ENCODE data around the gene DTNB.
A peak's percentile ranks its signal among the peaks of the same experiment; 100 is the strongest.
"Not testable (repeated sequence)": the region's sequence is repeated elsewhere in the genome, so short reads cannot be mapped to it uniquely, and the experiment has no call there.

DTNB gene

GRCh38 chr2:25405611-25406295 is 267.6 kb downstream of the DTNB start:
- Histone ChIP-seq H3K4me1 (ENCODE audit: low read length) (peaks cover 64% of the 10 kb centered on the region), H3K36me3 (replicated peaks; ENCODE audit: low read depth, low read length) (no peaks in the 10 kb centered on the region), H3K79me2 (ENCODE audit: low read length) (no peaks in the 10 kb centered on the region), H2AFZ (ENCODE audit: low read depth, low read length) (no peak overlapping the region), H3K4me3 (ENCODE audit: low read length) (no peak overlapping the region), H3K27me3 (ENCODE audit: low read depth, low read length) (0 out of 2 replicates have a peak, but pooled peaks cover 3% of the 10 kb centered on the region), H3K9ac (ENCODE audit: low read length) (no peak overlapping the region), H3K9me3 (ENCODE audit: insufficient read depth, low read length) (no peaks in the 10 kb centered on the region), H4K20me1 (ENCODE audit: insufficient read depth, low read length) (no peaks in the 10 kb centered on the region), H3K4me2 (ENCODE audit: low read length) (no peak overlapping the region), H3K27ac (ENCODE audit: low read length) (no peak overlapping the region)
- no peak for TF ChIP-seq EZH2phosphoT487 (IDR thresholded peaks at IDR 0.05; ENCODE audit: low read depth)
- no peak for TF ChIP-seq CTCF (IDR thresholded peaks at IDR 0.05; ENCODE audit: low read depth, low read length)

GRCh38 chr2:25403120-25403760 is 270.1 kb downstream of the DTNB start:
- H3K27ac ChIP-seq (ENCODE audit: low read length) = peak overlapping the region; percentile 72
- H3K4me1 ChIP-seq (ENCODE audit: low read length) = peaks cover 48% of the 10 kb centered on the region
- H3K4me3 ChIP-seq (ENCODE audit: low read length) = peak overlapping the region; percentile 26
- not testable (repeated sequence) for H3K27me3 ChIP-seq (ENCODE audit: low read depth, low read length); H2AFZ ChIP-seq (ENCODE audit: low read depth, low read length); H3K79me2 ChIP-seq (ENCODE audit: low read length); H3K36me3 ChIP-seq (replicated peaks; ENCODE audit: low read depth, low read length); H4K20me1 ChIP-seq (ENCODE audit: insufficient read depth, low read length); H3K9me3 ChIP-seq (ENCODE audit: insufficient read depth, low read length)
- peak overlapping the region; percentile 57 for H3K4me2 ChIP-seq (ENCODE audit: low read length)
- peak overlapping the region; percentile 32; the same call in 1 of the 2 replicates for H3K9ac ChIP-seq (ENCODE audit: low read length)

GRCh38 chr2:25402477-25402876 is 270.9 kb downstream of the DTNB start:
- TF ChIP-seq CTCF (IDR thresholded peaks at IDR 0.05; ENCODE audit: low read depth, low read length) = no peak
- no peak for TF ChIP-seq EZH2phosphoT487 (IDR thresholded peaks at IDR 0.05; ENCODE audit: low read depth)
- Histone ChIP-seq H3K4me1 (ENCODE audit: low read length) (peaks cover 48% of the 10 kb centered on the region), H3K4me2 (ENCODE audit: low read length) (0 out of 2 replicates have a peak overlapping the region, but pooled peaks have one; percentile 8), H3K79me2 (ENCODE audit: low read length) (no peaks in the 10 kb centered on the region), H3K9me3 (ENCODE audit: insufficient read depth, low read length) (no peaks in the 10 kb centered on the region), H2AFZ (ENCODE audit: low read depth, low read length) (no peak overlapping the region), H3K36me3 (replicated peaks; ENCODE audit: low read depth, low read length) (no peaks in the 10 kb centered on the region), H3K27ac (ENCODE audit: low read length) (no peak overlapping the region), H3K4me3 (ENCODE audit: low read length) (no peak overlapping the region), H3K9ac (ENCODE audit: low read length) (no peak overlapping the region), H3K27me3 (ENCODE audit: low read depth, low read length) (no peaks in the 10 kb centered on the region), H4K20me1 (ENCODE audit: insufficient read depth, low read length) (no peaks in the 10 kb centered on the region)

GRCh38 chr2:25401307-25402026 is 271.9 kb downstream of the DTNB start:
- TF ChIP-seq CTCF (IDR thresholded peaks at IDR 0.05; ENCODE audit: low read depth, low read length) (no peak), EZH2phosphoT487 (IDR thresholded peaks at IDR 0.05; ENCODE audit: low read depth) (no peak)
- Histone ChIP-seq H4K20me1 (ENCODE audit: insufficient read depth, low read length) (no peaks in the 10 kb centered on the region), H3K27me3 (ENCODE audit: low read depth, low read length) (no peaks in the 10 kb centered on the region), H3K4me2 (ENCODE audit: low read length) (no peak overlapping the region), H3K9ac (ENCODE audit: low read length) (no peak overlapping the region), H3K4me3 (ENCODE audit: low read length) (no peak overlapping the region), H3K4me1 (ENCODE audit: low read length) (peaks cover 48% of the 10 kb centered on the region), H3K36me3 (replicated peaks; ENCODE audit: low read depth, low read length) (no peaks in the 10 kb centered on the region), H2AFZ (ENCODE audit: low read depth, low read length) (no peak overlapping the region), H3K9me3 (ENCODE audit: insufficient read depth, low read length) (no peaks in the 10 kb centered on the region), H3K79me2 (ENCODE audit: low read length) (no peaks in the 10 kb centered on the region), H3K27ac (ENCODE audit: low read length) (no peak overlapping the region)
